HEK293T (cell line): ENCODE data around the gene BRAT1.

Experiments used
- ARNT ChIP-seq: fragments of 450-650 bp; IDR thresholded peaks from 2 replicates; pipeline ENCODE4 v1.6.1; 2017; ENCODE audit warnings: mild to moderate bottlenecking
- FOXA1 ChIP-seq: fragments of 450-650 bp; IDR thresholded peaks from 2 replicates; pipeline ENCODE4 v1.6.1; 2016; ENCODE audit warnings: mild to moderate bottlenecking
- LEF1 ChIP-seq: fragments of 450-650 bp; IDR thresholded peaks from 2 replicates; pipeline ENCODE4 v1.6.1; 2017; ENCODE audit warnings: mild to moderate bottlenecking, borderline replicate concordance
- PKNOX1 ChIP-seq: fragments of 450-650 bp; IDR thresholded peaks from 2 replicates; pipeline ENCODE4 v1.6.1; 2016

- no peak for TF ChIP-seq PKNOX1
- no peak for TF ChIP-seq LEF1
- no peak for TF ChIP-seq ARNT
- TF ChIP-seq FOXA1 = no peak
Measured at GRCh38 chr7:2566348-2566889, 11.1 kb upstream of the BRAT1 start.
